Activated CD4-positive, alpha-beta T cell treated with anti-CD3 and anti-CD28 coated beads, Interleukin-2, amount 50 U/mL, for 4 hours (primary cell): ENCODE measurements around the gene ANKFN1.

Experiments
- DNase-seq, 2 experiments: peaks; one replicate each; pipeline ENCODE4 v3.0.0-alpha.2; 2020

ANKFN1 gene

DNA sequence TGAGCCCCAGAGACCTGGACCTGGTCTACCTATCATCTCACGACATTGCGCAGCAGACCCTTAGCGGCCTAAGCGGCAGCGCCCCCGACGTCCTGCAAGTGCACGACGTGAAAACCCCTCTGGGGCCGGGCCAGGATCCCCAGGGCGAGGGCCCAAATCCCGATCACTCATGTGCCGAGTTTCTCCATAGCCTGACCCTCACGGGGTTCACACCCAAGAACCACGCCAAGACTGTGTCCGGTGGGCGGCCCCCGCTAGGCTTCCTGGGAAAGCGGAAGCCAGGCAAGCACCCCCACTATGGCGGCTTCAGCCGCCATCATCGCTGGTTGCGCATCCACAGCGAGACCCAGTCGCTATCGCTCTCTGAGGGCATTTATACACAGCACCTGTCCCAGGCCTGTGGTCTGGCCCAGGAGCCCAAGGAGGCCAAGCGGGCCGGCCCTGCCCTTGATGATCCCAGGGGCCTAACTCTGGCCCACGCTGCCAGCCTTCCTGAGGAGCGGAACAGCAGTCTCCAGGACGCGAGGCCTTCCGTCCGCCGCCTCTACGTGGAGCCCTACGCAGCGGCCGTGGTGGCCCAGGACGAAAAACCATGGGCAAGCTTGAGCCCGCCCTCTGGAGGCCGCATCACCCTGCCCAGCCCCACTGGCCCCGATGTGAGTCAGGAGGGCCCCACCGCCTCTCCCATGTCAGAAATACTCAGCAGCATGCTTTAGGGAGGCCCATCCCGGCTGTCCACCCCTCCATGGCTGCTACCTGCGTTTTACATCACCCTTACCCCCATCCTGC lies 357.5 kb downstream of the ANKFN1 start:
- DNase-seq, result no peak

DNA sequence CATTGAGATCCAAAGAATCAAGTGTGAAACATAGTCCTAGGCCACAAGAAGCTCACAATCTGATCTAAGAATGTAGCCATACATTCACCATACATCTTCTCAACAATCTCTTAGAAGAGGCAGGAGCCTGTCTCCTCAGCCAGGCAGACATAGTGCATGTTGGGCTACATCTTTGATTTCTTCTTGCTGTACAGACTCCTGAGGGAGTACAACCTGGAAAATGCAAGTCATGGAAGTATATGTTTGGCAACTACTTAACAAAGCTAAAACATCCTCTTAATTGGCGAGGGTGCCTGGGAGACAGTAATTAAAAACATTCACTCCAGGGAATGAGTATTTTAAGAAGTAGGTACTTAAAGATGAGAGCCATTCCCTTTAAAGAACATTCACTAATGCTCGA lies 361.0 kb downstream of the ANKFN1 start:
- no peak for DNase-seq

- no peak for DNase-seq
These were observed 361.6 kb downstream of the ANKFN1 start for GRCh38 chr17:56514899-56515298.

DNA sequence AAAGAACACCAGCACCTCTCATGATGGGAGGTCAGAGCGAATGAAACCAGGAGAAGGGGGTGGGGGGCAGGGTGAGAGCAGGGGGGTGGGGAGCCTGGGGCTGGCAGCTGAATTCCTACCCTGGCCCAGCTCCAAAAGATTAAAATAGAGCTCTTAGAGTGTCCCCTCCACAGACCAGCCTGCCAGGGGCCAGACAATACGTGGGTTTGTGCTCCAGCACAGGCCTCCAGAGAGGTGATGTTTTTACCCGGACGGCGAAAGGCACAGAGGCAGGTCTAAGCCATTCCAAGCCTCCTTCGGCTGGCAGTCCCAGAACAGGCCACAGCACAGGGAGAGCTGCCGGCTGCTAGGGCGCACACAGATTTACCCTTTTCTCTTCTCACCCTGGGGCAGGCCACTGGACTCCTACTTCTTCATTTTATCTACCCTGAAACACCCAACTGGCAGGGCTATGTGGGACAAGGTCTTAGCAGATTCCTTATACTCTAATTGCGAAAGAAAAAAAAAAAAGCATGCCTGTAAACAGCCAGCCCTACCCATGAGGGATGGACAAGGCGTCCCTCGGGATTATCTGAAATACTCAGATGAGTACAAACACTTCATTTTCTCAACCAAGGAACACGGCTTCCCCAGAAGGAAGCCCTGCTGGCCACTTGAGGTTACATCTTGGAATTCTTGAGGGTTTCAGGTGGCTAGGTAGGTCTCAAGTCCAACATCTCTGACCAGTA lies 368.3 kb downstream of the ANKFN1 start:
- no peak for DNase-seq

GRCh38 chr17:56523042-56523441 lies 369.8 kb downstream of the ANKFN1 start:
- DNase-seq, result no peak

- DNase-seq, result no peak
These were observed 375.4 kb downstream of the ANKFN1 start for GRCh38 chr17:56528696-56529095.

- no peak for DNase-seq
These were observed 379.7 kb downstream of the ANKFN1 start for GRCh38 chr17:56532926-56533325.

GRCh38 chr17:56536766-56537165 lies 383.5 kb downstream of the ANKFN1 start:
- DNase-seq, result no peak

DNA sequence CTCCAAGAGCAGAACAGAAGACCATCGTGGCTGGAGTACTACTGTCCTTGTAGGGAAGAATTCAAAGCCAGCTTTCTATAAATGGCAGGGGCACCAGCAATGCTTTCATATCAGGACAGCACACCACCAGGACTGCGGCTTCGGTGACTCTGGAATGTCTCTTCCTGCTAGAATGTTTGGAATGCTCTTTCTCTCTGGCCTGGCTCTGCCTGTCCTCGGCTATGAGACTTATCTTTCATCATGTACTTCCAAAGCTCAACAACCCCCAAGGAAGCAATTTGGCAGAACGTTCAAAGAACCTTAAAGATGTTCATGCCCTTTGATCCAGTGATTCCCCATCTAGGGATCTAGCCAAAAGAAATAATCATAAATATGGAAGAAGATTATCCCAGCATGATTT lies 387.6 kb downstream of the ANKFN1 start:
- DNase-seq, result no peak

DNA sequence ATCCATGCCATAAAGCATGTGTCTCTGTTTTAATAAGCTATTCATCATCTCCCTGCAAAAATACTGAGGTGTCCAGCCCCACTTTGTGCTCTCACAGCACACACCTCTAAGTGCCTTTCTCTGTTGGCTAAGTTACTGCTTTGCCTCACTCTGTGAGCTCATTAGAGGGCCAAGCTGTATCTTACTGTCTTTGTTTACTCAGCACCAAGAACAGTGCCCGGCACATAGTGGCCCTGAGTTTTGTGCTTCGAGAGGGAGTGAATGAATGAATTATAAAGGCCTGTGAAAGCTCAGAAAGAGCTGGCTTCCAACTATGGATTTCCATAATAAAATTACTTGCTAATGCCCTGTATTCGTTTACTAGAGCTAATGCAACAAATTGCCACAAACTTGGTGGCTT lies 390.0 kb downstream of the ANKFN1 start:
- DNase-seq, result no peak

GRCh38 chr17:56545106-56545505 lies 391.8 kb downstream of the ANKFN1 start:
- DNase-seq, result no peak

DNA sequence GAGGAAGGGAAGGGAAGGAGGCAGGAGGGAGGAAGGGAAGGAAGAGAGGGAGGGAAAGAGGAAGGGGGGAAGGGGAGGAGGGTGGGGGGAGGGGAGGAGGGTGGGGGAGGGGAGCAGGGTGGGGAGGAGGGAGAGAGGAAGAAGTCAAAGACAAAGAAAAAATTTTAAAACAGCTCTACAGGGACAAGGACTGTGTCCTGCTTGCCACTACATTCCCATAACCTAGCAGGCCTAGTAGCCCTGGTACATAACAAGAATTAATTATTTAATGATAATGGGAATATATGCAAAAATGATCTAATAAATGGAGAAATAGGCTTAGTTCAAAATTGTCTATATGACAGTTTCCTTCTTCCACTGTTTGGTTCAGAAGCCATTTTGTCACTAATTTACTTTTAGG lies 392.7 kb downstream of the ANKFN1 start:
- DNase-seq, result no peak

DNA sequence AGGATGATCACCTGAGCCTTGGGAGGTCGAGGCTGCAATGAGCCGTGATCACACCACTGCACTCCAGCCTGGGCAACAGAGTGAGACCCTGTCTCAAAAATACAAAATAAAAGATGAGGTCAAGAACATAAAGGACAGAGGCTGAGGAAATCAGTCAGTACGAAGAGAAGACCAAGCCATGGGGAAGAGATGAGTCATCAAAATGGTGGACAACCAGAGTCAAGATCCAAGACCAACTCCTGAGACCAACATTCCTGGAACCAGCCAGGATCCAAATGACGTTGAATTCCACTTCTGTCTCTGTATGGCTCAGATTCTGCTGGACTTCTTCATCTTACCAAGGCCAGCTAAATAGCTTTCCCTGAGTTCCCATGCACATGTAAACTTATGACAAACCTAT lies 395.4 kb downstream of the ANKFN1 start:
- DNase-seq, result no peak

DNA sequence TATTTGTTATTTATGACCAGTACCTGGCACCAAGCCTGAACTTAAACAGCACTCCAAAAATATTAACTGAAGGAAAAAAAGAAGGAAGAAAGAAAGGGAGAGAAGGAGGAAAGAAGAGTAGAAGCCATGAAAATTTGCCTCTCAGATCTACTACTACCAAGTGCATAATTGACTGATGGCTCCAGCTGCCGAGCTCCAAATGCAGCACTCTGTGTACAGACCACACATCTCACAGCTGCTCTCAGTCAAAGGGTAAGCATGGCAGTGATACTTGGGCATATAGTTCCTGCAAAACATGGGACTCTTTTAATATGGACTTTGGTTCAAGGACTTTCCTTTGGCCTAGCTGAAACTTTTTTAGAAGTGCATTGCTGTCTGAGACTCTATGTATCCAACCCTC lies 396.2 kb downstream of the ANKFN1 start:
- DNase-seq, result no peak

- no peak for DNase-seq
These were observed 404.4 kb downstream of the ANKFN1 start for GRCh38 chr17:56557682-56558081.

GRCh38 chr17:56558088-56558487 lies 404.8 kb downstream of the ANKFN1 start:
- DNase-seq, result no peak
